Liver (tissue), 9 donors: ENCODE measurements around the gene CHRM4. TPM values are rescaled to one million over a fixed set of nuclear protein-coding genes. Genes with fewer than 3 reads are reported as not detected.

Experiments
- DNase-seq: peaks from one replicate; pipeline ENCODE4 v3.0.0-alpha.2; 2017; ENCODE audit warnings: low spot score
- H3K27ac ChIP-seq, 2 donors: one replicate each; pipeline ENCODE4 v1.7.0; 2013; ENCODE audit warnings: inconsistent platforms in 2 of 2, low read length in 2 of 2, control low read depth in 1 of 2, low read depth in 1 of 2, mild to moderate bottlenecking in 1 of 2
- H3K27me3 ChIP-seq, 4 donors: one replicate each; pipeline versions ENCODE4 v1.6.1 to v1.7.0; 2013; ENCODE audit warnings: low read length in 3 of 4, inconsistent platforms in 1 of 4, mild to moderate bottlenecking in 1 of 4, moderate library complexity in 1 of 4; ENCODE audit not compliant: control insufficient read depth in 4 of 4, insufficient read depth in 4 of 4
- H3K36me3 ChIP-seq, 4 donors: one replicate each; pipeline versions ENCODE4 v1.6.1 to v1.7.0; 2013; ENCODE audit warnings: low read length in 3 of 4, mild to moderate bottlenecking in 3 of 4, low read depth in 1 of 4, moderate library complexity in 1 of 4; ENCODE audit not compliant: control insufficient read depth in 4 of 4, insufficient read depth in 3 of 4
- H3K4me1 ChIP-seq, 4 donors: one replicate each; pipeline versions ENCODE4 v1.6.1 to v1.7.0; 2013; ENCODE audit warnings: low read length in 3 of 4, mild to moderate bottlenecking in 3 of 4, moderate library complexity in 1 of 4; ENCODE audit not compliant: control insufficient read depth in 4 of 4, insufficient read depth in 4 of 4
- H3K4me3 ChIP-seq, 3 donors: one replicate each; pipeline versions ENCODE4 v1.6.1 to v1.7.0; 2013; ENCODE audit warnings: low read length in 3 of 3, control low read depth in 1 of 3, low read depth in 1 of 3, mild to moderate bottlenecking in 1 of 3
- H3K9ac ChIP-seq, 2 donors: one replicate each; pipeline ENCODE4 v1.7.0; 2013; ENCODE audit warnings: low read length in 2 of 2, mild to moderate bottlenecking in 2 of 2, moderate library complexity in 2 of 2, control low read depth in 1 of 2, low read depth in 1 of 2
- H3K9me3 ChIP-seq, 4 donors: one replicate each; pipeline versions ENCODE4 v1.6.1 to v1.7.0; 2013; ENCODE audit warnings: low read length in 3 of 4; ENCODE audit not compliant: control insufficient read depth in 4 of 4
- FOXA1 ChIP-seq: IDR thresholded peaks from 2 replicates; pipeline ENCODE4 v1.6.1; 2016; ENCODE audit warnings: antibody characterized with exemption
- FOXA2 ChIP-seq: IDR thresholded peaks from 2 replicates; pipeline ENCODE4 v1.6.1; 2016; ENCODE audit warnings: antibody characterized with exemption
- GABPA ChIP-seq, 2 donors: IDR thresholded peaks in 1 of 2; conservative IDR thresholded peaks in 1 of 2; 2 replicates each; pipeline ENCODE4 v1.6.1; 2016; ENCODE audit warnings: antibody characterized with exemption in 2 of 2, mild to moderate bottlenecking in 1 of 2, moderate library complexity in 1 of 2
- HNF4A ChIP-seq, 2 donors: conservative IDR thresholded peaks; 2 replicates each; pipeline ENCODE4 v1.6.1; 2016; ENCODE audit warnings: antibody characterized with exemption in 2 of 2, mild to moderate bottlenecking in 2 of 2
- HNF4G ChIP-seq: IDR thresholded peaks from 2 replicates; pipeline ENCODE4 v1.6.1; 2016; ENCODE audit warnings: antibody characterized with exemption
- JUND ChIP-seq, 2 donors: IDR thresholded peaks; 2 replicates each; pipeline ENCODE4 v1.6.1; 2016; ENCODE audit warnings: antibody characterized with exemption in 2 of 2
- NR2F2 ChIP-seq: IDR thresholded peaks from 2 replicates; pipeline ENCODE4 v1.6.1; 2016; ENCODE audit warnings: antibody characterized with exemption
- RAD21 ChIP-seq, 2 donors: IDR thresholded peaks; 2 replicates each; pipeline ENCODE4 v1.6.1; 2016; ENCODE audit warnings: antibody characterized with exemption in 2 of 2, mild to moderate bottlenecking in 2 of 2
- RXRA ChIP-seq, 2 donors: IDR thresholded peaks; 2 replicates each; pipeline ENCODE4 v1.6.1; 2017 to 2018; ENCODE audit warnings: antibody characterized with exemption in 2 of 2, mild to moderate bottlenecking in 1 of 2
- SP1 ChIP-seq: IDR thresholded peaks from 2 replicates; pipeline ENCODE4 v1.6.1; 2018; ENCODE audit warnings: antibody characterized with exemption, mild to moderate bottlenecking
- YY1 ChIP-seq: IDR thresholded peaks from 2 replicates; pipeline ENCODE4 v1.6.1; 2016; ENCODE audit warnings: antibody characterized with exemption, mild to moderate bottlenecking
- WGBS: extraction: QIAGEN DNeasy Blood & Tissue Kit; methylation state at CpG from one replicate; pipeline ENCODE4 v1.1.7; 2013; 5-methylcytosine and 5-hydroxymethylcytosine counted together
- polyA plus RNA-seq, 2 donors: library from polyadenylated mRNA; stranded (reverse) in 1 of 2; unstranded in 1 of 2; fragments of 200-250 nt in 1 of 2; fragments of >200 nt in 1 of 2; fragmentation: Nextera tagmentation in 1 of 2; extraction: Ambion mirVana in 1 of 2; gene quantifications; one replicate each; pipeline versions ENCODE4 v1.2.1 to v1.2.3, GENCODE V29; 2013 to 2015
- total RNA-seq, 2 donors: library from RNA; depleted of rRNA; stranded (reverse); fragments of >200 nt; gene quantifications; one replicate each; pipeline ENCODE4 v1.2.3, GENCODE V29; 2014
- TF ChIP-seq, protein P1 (sequence below): IDR thresholded peaks from 2 replicates; pipeline ENCODE4 v1.6.1; 2016; ENCODE audit warnings: antibody characterized with exemption
- TF ChIP-seq, protein P2 (sequence below): fragments of 150-350 bp; IDR thresholded peaks from 2 replicates; pipeline ENCODE4 v1.5.1; 2017; ENCODE audit warnings: improper control_type of control experiment, low read depth, low read length; ENCODE audit not compliant: missing input control
- TF ChIP-seq, protein P3 (sequence below): IDR thresholded peaks from 2 replicates; pipeline ENCODE4 v1.6.1; 2016; ENCODE audit warnings: antibody characterized with exemption
- TF ChIP-seq, protein P4 (sequence below): IDR thresholded peaks from 2 replicates; pipeline ENCODE4 v1.6.1; 2016; ENCODE audit warnings: antibody characterized with exemption
- TF ChIP-seq, protein P5 (sequence below): IDR thresholded peaks from 2 replicates; pipeline ENCODE4 v1.6.1; 2016; ENCODE audit warnings: antibody characterized with exemption, mild to moderate bottlenecking
- donor health status: healthy.
- donor health status: healthy.
- donor health status: healthy.
- donor health status: healthy.
- donor health status: healthy.

CHRM4 gene
- under 1 TPM; 0.08 to 0.09 TPM for total RNA-seq
- polyA plus RNA-seq, result not detected

DNA sequence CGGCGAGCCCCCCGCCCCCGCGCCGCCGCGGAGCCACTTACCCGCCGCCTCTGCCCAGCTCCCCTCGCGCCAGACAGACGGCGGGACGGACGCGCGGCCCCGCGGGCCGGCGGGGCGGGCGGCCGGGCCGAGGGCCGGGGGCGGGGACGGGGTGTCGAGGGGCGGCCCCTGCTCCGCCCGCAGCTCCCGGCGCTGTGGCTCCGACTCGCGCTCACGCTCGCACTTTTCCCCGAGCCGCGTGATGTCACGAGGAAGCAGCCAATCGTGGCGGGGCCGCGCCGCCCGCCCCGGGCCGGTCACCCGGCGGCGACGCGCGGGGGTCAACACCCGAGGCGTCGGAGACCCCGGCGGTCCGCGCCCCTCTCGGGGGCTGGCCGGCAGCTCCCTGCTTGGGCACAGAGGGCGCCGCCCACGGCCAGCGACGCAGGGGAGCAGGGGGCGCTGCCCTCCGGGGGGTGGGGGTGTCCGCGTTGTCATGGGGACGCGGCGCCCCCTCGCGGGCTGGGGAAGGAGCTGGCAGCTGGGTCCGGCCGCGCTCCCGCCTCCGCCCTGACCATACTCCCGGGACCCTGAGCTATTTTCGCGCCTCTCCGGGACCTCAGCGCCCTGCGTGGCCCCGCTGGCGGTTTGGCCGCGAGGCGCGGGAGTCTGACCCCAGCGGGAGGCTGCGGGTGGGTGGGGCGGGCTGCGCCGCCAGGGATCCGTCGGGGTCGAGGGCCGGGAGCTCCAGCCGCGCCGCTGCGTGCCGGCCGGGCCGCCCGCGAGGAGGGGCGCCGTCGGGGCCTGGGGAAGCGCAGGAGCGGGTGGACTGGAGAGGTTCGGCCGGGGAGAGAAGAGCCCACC lies at the start of gene CHRM4:
Gene CHRM4 (minus strand): TSS at position 199 of the 843 bp plus-strand sequence. CDS start 5,219 bp downstream, outside the sequence.
- Histone ChIP-seq H3K4me1 (peaks cover 20 to 37% (median 26%) of the 10 kb centered on the region in 4 donors), H3K4me3 (peak within 1 kb of the TSS in 2 of 3 donors; percentile 11 to 54), H3K27me3 (peaks cover 0 to 16% (median 8%) of the 10 kb centered on the region in 4 donors), H3K9ac (no peak within 1 kb of the TSS), H3K9me3 (no peaks in the 10 kb centered on the region), H3K36me3 (peaks cover 0 to 5% (median under 1%) of the 10 kb centered on the region in 4 donors), H3K27ac (no peak within 1 kb of the TSS)
- DNase-seq, result no peak
- 1% methylated on average over 123 of the region's 123 CpGs for WGBS
- TF ChIP-seq, protein P1, sequence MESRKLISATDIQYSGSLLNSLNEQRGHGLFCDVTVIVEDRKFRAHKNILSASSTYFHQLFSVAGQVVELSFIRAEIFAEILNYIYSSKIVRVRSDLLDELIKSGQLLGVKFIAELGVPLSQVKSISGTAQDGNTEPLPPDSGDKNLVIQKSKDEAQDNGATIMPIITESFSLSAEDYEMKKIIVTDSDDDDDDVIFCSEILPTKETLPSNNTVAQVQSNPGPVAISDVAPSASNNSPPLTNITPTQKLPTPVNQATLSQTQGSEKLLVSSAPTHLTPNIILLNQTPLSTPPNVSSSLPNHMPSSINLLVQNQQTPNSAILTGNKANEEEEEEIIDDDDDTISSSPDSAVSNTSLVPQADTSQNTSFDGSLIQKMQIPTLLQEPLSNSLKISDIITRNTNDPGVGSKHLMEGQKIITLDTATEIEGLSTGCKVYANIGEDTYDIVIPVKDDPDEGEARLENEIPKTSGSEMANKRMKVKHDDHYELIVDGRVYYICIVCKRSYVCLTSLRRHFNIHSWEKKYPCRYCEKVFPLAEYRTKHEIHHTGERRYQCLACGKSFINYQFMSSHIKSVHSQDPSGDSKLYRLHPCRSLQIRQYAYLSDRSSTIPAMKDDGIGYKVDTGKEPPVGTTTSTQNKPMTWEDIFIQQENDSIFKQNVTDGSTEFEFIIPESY, result no peak
- no peak for TF ChIP-seq SP1
- TF ChIP-seq RAD21 (IDR thresholded peaks at IDR 0.05), result no peak
- TF ChIP-seq, protein P2, sequence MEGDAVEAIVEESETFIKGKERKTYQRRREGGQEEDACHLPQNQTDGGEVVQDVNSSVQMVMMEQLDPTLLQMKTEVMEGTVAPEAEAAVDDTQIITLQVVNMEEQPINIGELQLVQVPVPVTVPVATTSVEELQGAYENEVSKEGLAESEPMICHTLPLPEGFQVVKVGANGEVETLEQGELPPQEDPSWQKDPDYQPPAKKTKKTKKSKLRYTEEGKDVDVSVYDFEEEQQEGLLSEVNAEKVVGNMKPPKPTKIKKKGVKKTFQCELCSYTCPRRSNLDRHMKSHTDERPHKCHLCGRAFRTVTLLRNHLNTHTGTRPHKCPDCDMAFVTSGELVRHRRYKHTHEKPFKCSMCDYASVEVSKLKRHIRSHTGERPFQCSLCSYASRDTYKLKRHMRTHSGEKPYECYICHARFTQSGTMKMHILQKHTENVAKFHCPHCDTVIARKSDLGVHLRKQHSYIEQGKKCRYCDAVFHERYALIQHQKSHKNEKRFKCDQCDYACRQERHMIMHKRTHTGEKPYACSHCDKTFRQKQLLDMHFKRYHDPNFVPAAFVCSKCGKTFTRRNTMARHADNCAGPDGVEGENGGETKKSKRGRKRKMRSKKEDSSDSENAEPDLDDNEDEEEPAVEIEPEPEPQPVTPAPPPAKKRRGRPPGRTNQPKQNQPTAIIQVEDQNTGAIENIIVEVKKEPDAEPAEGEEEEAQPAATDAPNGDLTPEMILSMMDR, result no peak
- TF ChIP-seq JUND (IDR thresholded peaks at IDR 0.05), result no peak
- no peak for TF ChIP-seq FOXA2
- TF ChIP-seq FOXA1, result no peak
- TF ChIP-seq, protein P3, sequence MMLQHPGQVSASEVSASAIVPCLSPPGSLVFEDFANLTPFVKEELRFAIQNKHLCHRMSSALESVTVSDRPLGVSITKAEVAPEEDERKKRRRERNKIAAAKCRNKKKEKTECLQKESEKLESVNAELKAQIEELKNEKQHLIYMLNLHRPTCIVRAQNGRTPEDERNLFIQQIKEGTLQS, result no peak
- TF ChIP-seq, protein P4, sequence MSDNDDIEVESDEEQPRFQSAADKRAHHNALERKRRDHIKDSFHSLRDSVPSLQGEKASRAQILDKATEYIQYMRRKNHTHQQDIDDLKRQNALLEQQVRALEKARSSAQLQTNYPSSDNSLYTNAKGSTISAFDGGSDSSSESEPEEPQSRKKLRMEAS, result no peak
- TF ChIP-seq NR2F2, result no peak

DNA sequence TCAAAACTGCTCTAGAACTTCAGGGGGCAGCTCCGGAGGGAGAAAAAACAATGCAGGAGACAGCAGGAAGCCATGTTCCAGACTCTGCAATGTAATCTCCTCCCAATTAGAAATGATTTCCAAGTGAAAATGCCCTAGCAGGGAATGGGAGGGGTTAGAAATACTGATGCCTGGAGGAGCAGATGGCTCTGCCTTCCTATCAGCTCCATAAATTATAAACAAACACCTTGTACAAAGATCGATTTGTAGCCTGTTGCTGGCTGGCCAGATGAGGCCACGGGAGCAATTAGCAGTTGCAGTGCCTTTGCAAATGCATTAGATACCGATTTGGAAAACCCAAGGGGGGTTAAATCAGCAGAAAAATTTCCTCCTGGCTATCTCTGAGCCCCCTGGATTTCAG lies 46.6 kb upstream of the CHRM4 start:
- Histone ChIP-seq H3K36me3 (peaks cover 2 to 18% (median 17%) of the 10 kb centered on the region in 4 donors), H3K9ac (no peak overlapping the region)

More for the DNA sequence above, 46.6 kb upstream of the CHRM4 start:
- H3K27ac ChIP-seq, result no peak overlapping the region
- H3K9me3 ChIP-seq, result no peaks in the 10 kb centered on the region
- DNase-seq, result no peak
- TF ChIP-seq RXRA (IDR thresholded peaks at IDR 0.05) (no peak), HNF4A (conservative IDR thresholded peaks at IDR 0.05) (no peak), GABPA (IDR thresholded peaks at IDR 0.05 in 1 of 2, conservative IDR thresholded peaks at IDR 0.05 in 1 of 2) (no peak), HNF4G (no peak), YY1 (no peak)
- TF ChIP-seq, protein P5, sequence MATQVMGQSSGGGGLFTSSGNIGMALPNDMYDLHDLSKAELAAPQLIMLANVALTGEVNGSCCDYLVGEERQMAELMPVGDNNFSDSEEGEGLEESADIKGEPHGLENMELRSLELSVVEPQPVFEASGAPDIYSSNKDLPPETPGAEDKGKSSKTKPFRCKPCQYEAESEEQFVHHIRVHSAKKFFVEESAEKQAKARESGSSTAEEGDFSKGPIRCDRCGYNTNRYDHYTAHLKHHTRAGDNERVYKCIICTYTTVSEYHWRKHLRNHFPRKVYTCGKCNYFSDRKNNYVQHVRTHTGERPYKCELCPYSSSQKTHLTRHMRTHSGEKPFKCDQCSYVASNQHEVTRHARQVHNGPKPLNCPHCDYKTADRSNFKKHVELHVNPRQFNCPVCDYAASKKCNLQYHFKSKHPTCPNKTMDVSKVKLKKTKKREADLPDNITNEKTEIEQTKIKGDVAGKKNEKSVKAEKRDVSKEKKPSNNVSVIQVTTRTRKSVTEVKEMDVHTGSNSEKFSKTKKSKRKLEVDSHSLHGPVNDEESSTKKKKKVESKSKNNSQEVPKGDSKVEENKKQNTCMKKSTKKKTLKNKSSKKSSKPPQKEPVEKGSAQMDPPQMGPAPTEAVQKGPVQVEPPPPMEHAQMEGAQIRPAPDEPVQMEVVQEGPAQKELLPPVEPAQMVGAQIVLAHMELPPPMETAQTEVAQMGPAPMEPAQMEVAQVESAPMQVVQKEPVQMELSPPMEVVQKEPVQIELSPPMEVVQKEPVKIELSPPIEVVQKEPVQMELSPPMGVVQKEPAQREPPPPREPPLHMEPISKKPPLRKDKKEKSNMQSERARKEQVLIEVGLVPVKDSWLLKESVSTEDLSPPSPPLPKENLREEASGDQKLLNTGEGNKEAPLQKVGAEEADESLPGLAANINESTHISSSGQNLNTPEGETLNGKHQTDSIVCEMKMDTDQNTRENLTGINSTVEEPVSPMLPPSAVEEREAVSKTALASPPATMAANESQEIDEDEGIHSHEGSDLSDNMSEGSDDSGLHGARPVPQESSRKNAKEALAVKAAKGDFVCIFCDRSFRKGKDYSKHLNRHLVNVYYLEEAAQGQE, result no peak
- TF ChIP-seq, protein P2, result no peak
- 59% methylated on average over 4 of the region's 4 CpGs for WGBS
- no peaks in the 10 kb centered on the region for H3K27me3 ChIP-seq
- H3K4me1 ChIP-seq, result no peaks in the 10 kb centered on the region
- no peak overlapping the region for H3K4me3 ChIP-seq
